GM19351 (cell line): ENCODE measurements around the gene MSH5.
A peak's percentile ranks its signal among the peaks of the same experiment; 100 is the strongest.
"Not testable (repeated sequence)": the region's sequence is repeated elsewhere in the genome, so short reads cannot be mapped to it uniquely, and the experiment has no call there.

ENCODE experiments used
- ATAC-seq: cut with Tn5 transposase; IDR thresholded peaks from one replicate; pipeline ENCODE4 v1.9.1; 2021; ENCODE audit warnings: mild to moderate bottlenecking, moderate library complexity; ENCODE audit not compliant: unreplicated experiment

Gene MSH5

DNA sequence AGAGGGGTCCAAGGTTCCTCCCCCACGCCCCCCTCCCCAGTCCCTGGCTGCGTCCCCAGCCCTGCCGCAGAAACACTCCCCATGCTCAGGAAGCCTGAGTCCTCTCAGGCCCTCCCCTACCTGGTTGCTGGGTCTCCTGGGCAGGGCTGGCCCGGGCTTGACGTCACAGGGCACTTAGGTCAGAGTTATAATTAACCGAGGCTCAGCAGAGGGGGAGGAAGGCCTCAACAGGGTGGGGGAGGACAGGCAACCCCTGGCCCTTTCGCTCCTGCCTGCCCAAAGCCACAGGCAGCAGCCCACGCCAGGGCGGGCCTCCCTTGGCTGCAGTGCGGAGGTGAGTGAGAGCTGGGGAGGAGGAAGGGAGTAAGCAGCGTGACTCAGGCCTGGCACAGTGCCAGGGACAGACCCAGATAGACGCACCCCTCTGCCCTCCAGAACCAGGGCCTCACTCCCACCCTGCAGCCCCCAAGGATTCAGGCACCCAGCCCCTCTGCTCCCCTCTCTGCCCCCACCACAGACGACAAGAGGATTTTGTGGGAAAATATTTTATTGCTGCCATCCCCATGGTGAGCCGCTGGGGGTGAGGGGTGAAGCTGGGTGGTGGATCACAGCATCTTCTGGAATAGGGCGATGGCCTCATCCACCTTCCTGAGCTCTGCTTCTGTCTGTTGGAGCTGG is 37.3 kb downstream of the MSH5 start, which contains the start of gene VWA7:
VWA7 (minus strand) TSS at position 340 of the 678 bp plus-strand sequence. CDS start 549 bp downstream, outside the sequence.
- ATAC-seq = peak; percentile 89

DNA sequence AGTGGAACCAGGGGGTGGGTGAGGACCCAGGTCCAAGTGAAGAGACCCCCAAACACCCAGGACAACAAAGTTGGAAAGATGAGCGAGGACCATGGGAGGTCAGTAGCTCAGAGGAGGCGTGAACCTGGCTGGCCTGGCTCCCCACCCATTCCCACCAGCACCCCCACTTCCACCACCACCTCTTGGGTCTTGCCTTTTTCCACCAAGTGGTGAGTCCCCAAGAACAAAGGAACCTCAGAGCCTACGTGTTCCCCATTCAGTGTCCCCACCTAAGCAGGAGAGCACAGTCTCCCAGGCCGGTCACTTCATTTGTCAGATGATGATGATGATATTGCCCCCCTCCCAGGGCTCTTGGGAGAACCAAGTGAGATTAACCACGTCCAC is 37.9 kb downstream of the MSH5 start:
- ATAC-seq = no peak

DNA sequence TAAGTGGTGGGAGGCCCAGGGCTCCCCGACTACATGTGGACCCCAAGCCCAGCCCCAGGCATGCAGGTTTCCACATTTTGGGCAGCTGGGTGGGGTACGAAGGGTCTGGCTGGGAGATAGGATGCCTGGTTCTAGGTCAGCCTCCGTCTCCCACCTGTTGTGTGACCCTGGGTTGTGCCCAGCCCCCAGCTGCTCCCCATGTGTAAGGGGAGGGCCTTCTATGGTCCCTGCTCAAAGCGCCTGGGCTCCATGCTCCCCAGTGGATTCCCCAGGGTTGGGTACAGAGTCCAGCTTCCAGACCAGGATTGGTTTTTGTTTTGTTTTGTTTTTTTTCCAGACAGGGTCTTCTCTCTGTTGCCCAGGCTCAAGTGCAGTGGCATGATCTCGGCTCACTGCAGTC is 38.4 kb downstream of the MSH5 start:
- no peak for ATAC-seq

DNA sequence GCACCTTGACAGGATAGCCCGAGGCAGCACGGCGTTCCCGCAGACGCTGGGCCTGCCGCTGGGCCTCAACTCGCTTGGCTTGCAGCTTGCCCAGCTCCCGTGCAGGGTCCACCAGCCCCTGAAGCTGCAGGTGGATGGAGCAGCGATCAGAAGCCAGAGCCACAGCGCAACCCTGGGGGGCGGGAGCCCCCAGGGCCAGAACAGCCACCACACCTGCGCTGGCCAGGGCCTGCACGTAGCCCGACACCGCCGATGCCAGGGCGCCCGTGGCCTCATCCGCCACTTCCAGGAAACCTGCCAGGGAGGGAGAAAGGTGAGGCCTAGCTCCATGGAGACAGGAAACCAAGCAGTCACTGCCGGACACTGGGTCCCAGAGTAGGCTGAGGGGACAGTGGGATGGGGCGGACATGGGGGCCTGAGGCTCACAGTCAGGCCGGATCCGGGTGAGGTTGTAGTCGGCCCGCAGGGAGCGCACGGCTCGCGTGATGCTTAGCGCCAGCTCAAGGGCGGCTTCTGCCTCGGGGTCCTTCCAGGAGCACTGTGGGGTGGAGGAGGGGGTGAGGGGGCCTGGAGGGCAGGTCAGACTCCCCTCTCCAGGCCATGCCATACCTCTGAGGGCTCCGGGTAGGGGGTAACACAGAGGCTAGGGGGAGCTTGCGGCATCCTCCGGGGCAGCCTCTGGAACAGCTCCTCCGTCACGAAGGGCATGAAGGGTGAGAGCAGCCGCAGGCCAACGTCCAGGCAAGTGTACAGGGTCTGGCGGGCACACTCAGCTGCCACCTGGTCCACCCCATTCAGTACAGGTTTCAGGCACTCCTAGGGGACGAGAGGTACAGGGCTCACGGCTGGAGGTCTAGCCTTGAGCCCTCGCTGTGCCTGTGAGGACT is 39.4 kb downstream of the MSH5 start:
- ATAC-seq = no peak

DNA sequence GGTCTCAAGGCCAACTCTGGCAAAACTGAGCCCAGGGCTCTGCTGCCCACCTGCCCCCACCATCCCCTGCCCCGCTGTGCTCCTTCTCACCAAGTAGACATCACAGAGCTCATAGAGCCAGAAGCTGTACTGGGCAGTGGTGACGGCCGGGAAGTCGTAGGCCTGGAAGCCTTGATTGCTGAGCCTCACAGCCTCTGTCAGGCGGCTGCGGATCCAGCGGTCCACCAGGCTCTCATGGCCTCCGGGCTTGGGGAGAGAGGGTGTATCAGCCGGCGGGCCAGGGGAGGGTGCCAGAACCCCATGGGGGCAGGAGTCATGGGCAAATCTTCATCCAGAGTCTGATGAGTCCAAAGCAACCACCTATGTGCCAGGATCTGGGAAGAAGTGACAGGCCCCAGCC is 40.1 kb downstream of the MSH5 start:
- ATAC-seq = no peak

DNA sequence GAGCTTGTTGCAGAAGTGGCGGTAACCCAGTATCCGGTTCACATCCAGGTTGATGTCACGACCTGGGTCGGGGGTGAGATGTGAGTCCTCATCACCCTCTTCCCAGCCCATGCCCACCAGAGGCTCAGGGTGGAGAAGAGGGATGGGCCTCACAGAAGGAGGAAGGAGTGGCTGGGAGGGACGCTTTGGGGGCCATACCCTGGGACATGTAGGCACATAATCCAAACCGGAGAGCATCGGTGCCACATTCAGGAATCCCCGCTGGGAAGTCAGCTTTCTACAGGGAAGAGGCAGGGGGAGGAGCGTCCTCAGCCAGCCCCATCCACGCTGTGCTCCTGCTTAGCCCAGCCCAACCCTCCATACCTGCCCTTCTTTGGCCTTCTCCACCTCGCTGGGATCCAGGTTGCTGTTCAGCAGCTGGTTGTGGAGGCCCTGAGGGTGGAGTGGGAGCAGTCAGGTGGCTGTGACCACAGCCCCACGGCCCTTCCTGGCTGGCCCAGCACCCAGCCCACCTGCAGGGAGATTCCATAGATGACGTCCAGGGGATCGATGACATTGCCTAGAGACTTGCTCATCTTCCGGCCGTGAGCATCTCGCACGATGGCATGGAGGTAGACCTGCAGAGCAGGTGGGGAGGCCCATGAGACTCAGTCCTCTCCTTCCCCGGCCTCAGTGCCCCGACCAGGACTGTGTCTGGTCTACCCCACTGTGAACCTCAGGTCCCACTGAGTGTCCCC is 40.9 kb downstream of the MSH5 start:
- no peak for ATAC-seq

DNA sequence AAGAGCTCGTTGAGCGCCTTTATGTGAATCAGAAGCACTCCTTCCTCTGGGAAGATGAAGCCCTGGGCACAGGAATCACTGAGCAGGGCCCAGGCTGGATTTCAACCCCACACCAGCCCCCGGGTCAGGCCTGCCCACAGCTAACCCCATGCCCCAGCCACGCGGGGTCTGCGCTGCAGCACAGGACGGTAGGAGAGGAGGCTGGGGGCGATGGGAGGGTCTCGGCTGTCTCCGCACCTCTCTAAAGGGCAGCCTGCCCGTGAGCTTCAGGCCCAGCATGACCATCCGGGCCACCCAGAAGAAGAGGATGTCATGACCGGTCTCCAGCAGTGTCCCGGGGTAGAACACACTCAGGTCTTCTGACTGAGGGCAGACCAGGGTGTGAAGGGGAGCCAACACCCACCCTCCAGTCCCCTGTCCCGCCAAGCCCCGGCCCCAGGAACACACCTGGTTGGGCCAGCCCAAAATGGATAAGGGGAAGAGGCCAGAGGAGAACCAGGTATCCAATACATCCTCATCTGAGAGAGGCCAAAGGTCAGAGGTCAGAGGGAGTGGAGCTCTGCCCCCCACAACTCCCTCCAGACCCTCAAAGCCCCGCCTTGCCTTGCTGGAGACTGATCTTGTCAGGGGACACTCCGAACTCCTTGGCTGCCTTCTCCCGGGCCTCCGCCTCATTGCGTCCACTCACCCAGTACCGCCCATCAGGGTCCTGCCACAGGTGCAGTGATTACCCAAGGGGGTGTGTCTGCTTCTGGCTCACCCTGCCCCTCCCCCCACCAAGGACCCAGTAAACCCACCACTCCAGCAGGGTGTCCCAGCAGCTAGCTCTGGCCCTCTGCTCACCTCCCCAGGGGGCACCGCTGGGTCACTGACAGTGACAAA is 41.7 kb downstream of the MSH5 start:
- ATAC-seq = no peak

DNA sequence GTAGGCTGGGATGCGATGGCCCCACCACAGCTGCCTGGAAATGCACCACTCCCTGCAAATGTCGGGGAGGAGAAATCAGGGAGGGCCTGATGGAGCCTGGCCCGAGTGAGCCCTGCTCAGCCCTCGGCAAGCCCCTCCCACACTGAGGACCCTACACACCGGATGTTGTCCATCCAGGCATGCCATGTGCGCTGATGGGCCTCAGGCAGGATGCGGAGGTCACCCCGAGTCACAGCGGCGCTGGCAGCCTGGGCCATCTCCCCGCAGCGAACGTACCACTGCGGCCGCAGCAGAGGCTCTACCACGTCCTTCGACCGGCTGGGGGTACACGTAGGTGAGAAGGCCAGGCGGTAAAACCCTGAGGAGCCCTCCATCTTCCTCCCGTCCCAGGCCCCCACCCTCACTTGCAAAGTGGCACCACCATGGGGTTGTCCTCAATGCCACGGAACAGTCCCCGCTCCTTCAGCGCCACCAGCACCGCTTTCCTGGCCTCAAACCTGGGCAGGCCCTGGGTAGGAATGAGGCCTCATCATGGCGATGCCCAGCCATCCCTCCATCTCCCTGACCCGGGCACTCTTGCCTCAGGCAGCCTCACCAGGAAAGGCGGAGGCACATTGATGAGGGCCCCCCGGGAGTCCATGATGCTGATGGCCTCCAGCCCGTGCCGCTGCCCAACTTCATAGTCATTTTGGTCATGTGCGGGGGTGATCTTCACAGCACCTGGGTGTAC is 42.5 kb downstream of the MSH5 start:
- no peak for ATAC-seq

DNA sequence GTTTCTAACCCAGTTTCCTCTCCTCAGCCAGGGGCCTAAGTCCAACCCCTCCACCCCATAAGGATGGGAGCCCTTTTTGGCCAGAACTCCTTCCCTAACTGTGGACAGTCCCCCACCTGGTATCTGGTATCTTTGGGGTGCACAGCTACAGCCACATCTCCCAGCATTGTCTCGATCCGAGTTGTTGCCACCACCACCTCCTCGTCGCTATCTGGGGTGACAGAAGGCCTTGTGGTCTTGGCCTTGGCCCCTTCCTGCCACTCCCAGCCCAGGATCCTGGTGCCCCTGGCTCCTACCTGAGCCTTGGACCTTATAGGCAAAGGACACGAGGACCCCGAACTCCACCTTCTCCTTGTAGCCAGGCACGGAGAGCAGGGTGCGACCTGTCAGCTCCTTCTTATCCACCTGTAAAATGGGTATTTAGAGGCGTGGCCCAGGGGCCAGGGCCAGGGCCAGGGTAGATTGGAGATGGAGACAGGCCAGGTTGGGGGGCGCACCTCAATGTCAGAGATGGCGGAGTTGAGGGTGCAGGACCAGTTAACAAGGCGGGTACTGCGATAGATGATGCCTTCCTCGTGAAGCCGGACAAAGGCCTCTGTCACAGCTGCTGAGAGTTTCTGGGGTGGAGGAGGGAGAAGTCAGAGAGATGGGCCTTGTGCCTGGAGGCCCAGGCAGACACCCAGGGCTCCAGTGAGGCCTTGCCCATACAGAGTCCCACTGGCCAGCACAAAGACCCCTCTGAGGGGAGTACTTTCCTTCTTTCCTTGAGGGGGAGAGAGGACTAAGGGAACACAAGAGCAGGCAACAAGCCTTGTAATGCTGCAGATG is 44.5 kb downstream of the MSH5 start:
- no peak for ATAC-seq

DNA sequence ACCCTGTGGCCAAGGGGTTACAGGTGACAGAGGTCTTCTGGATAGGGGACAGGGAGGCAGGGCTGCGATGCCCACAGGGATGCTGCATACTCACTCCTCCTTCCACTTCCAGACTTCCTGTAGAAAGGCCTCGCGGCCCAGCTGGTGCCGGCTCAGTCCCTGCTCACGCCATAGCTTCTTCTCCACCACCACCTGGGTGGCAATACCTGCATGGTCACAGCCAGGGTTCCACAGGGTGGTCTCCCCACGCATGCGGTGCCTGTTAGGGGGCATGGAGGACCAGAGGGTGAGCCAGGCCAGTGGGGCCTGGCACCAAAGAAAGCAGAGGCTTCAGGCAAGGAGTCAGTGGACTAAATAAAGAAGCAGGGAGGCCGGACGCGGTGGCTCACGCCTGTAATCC is 45.7 kb downstream of the MSH5 start:
- no peak for ATAC-seq

DNA sequence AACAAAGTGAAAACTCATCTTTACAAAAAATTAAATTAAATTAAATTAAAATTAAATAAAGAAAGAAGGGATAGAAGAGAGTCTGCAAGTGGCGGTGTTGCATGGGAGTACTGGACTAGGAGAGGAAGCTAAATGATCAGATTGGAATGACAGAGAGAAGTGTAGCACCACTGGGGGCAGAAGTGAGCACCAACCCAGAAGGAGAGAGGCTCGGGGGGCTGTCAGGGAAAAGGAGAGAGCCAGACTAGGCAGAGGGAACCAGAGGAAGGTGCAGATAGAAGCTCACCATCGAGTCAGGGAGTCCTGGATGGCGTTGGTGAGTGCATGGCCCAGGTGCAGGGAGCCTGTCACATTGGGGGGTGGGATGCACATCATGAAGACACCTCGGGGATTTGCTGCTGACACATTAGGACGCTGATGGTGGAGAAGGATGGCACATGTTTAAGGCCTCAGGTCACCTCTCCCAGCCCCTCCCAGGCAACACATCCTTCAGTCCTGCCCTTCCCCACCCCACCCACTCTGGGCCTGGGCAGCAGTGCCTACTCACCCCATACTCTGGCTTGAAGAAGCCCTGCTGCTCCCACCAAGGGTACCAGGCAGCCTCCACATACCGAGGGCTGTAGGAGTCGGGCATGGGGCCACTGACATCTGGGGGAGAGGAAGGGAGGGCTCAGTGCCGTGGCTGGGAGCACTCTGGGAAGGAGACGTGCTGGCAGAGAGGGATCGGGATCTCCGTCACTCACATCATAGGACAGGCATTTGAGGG is 51.7 kb downstream of the MSH5 start:
- no peak for ATAC-seq

DNA sequence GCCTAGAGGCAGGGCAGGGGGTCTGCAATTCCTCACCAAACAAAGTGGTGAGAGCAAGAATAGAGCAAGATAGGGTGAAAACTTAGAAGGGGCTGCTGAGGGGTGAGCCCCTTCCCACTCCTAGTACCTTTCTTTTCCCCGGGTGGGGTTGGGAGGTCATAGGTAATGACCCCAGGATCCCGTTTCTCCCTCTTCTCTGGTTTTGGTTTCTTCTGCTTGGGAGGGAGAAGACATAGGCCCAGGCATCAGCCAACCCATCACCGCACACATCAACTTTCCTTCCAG is 52.2 kb downstream of the MSH5 start:
- no peak for ATAC-seq

DNA sequence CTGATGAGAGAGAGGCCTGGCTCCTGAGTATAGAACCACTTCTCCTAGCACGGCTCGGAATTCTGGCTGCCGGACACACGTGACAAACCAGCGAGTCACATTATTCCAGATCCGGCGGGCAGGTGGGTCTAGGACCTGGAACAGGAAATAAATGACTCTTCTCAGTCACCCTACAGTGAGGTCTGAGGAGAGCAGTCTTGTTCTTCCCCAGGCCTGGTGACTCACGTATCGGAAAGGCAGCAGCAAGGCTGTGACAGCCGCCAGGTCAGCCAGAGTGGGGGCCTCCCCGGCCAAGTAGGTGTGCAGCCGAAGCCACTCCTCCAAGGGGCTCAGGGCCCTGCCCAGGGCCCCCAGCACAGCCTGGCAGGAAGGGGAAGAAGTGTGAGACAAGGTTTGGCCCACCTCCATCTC is 53.0 kb downstream of the MSH5 start:
- no peak for ATAC-seq

DNA sequence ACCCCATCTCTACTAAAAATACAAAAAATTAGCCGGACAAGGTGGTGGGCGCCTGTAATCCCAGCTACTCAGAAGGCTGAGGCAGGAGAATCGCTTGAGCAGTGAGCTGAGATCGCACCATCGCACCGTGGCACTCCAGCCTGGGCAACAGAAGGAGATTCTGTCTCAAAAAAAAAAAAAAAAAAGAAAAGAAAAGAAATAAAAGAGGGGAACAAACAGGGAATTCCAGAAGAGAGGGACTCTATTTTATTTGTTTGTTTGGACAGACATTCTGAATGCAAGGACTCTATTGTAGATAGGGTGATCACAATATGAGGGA is 54.1 kb downstream of the MSH5 start:
- not testable (repeated sequence) for ATAC-seq

DNA sequence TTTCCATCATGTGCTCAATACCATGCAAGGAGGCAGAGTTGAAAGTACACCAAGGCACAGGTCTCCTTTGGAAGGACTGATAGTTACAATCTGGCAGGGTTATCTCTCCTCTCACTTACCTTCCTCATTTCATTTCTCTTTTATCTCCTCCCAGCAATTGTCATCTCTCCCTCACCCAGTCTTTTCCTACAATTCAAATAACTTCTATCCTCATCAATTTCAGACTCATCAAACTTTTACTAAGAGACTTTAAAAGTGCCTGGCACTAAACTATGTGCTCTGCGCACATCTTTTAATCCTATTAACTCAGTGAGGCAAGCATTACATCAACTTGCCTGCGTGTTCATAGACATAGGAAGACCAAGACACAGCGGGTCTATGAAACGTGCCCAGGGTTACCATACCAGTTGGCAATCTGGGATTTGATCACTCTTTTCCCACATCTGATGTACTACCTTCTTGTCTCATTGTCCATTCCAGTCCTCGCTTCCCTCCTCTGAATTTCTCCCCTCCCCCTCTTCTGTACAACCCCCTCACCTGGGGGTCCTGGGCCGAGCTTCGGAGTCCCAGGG is 54.6 kb downstream of the MSH5 start:
- ATAC-seq = no peak

DNA sequence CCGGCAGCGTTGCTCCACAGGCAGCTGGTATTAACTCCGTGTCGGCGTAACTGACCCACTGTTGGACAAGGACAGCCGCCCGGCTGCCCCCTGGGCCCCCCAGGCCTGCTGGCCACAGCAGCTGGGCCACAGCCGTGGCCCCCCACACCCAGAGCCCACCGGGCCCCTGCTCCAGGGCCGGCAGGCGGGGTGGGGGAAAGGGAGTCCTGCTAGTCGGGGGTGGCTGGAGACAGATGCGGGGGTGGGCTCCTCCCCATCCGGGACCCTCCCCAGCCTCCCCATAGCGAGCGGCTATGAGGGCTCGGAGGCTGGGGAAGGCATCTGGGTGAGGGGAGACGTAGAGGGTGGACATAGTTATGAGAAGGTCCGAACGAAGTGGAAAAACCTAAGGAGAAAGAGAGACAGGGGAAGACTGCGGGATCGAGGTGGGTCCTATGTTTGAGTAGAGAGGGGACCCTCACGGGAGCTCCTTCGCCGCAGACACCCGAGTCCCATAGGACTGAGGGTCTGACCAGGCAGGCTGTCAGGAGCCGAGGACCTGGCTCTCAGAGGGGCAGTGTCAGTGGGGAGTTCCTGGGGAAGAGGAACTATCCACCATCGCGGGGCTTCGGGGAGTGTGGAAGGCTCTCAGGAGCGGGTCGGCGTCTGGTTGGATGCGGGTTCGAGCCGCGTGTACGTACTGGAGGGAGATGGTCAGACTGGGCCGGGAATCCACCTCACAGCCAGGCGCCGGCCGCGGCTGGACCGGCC is 55.2 kb downstream of the MSH5 start:
- peak; percentile 31 for ATAC-seq

DNA sequence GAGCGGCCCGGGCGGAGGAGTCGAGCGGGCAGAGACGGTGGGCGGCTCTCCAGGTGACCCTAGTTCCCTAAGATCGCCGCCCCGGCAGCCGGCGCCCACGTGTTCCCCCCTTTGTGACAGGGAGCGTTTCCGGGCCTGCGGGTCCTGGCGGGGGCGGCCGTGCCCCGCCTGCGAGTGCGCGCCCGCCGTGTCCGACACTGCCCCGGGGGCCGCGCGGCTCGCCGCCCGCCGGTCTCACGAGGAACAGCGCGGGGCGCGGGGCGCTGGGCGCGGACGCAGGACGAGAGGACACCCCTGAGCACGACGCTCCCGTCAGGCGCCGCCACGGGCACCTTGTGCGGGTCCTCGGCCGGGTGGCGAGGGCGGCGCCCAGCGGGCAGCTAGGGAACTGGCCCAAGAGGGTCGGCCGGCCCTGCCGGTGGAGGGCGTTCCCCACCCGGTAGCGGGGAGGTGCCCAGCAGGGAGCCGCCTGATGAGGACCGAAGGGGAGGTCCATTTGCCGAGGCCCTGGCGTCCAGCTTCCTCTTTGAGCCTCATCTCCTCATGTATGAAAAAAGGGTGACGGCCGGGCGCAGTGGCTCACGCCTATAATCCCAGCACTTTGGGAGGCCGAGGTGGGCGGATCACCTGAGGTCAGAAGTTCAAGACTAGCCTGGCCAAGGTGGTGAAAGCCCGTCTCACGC is 56.0 kb downstream of the MSH5 start, which contains the start of gene VARS1:
VARS1 (minus strand) TSS at position 137 of the 683 bp plus-strand sequence. CDS start 535 bp downstream, outside the sequence.
- ATAC-seq = peak; percentile 79
